ENCODE measurements around the gene TMEM89.

GRCh38 chr3:48636149-48636655, 14.6 kb upstream of the TMEM89 start:
- TF ChIP-seq, protein P1, sequence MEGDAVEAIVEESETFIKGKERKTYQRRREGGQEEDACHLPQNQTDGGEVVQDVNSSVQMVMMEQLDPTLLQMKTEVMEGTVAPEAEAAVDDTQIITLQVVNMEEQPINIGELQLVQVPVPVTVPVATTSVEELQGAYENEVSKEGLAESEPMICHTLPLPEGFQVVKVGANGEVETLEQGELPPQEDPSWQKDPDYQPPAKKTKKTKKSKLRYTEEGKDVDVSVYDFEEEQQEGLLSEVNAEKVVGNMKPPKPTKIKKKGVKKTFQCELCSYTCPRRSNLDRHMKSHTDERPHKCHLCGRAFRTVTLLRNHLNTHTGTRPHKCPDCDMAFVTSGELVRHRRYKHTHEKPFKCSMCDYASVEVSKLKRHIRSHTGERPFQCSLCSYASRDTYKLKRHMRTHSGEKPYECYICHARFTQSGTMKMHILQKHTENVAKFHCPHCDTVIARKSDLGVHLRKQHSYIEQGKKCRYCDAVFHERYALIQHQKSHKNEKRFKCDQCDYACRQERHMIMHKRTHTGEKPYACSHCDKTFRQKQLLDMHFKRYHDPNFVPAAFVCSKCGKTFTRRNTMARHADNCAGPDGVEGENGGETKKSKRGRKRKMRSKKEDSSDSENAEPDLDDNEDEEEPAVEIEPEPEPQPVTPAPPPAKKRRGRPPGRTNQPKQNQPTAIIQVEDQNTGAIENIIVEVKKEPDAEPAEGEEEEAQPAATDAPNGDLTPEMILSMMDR (IDR thresholded peaks at IDR 0.05; ENCODE audit: low read length) = no peak
- TF ChIP-seq EZH2 (optimal IDR thresholded peaks at IDR 0.05; ENCODE audit: low read depth, low read length) (no peak), EZH2phosphoT487 (IDR thresholded peaks at IDR 0.05; ENCODE audit: low read length) (no peak)

Data from MM.1S (cell line).